Mesenteric fat pad (tissue), 1 donor: Measurements from ENCODE around the gene TRPC4. TPM values are rescaled to one million over a fixed set of nuclear protein-coding genes. Genes with fewer than 3 reads are reported as not detected.

ENCODE experiments used
- DNase-seq: peaks from one replicate; pipeline ENCODE4 v3.0.0-alpha.2; 2020; ENCODE audit warnings: low spot score
- total RNA-seq: library from RNA; stranded (reverse); fragmentation: NEBNext Ultra II Directional; extraction: Animal tissue kit (Norgen Biotek cat#: 25700); gene quantifications from one replicate; pipeline ENCODE4 v1.2.1, GENCODE V29; 2021
- donor health status: DM: yes; HTN: yes; CAD: no.

Gene TRPC4
- total RNA-seq, 1 donor from 2014 or later: 0.84 TPM

DNA sequence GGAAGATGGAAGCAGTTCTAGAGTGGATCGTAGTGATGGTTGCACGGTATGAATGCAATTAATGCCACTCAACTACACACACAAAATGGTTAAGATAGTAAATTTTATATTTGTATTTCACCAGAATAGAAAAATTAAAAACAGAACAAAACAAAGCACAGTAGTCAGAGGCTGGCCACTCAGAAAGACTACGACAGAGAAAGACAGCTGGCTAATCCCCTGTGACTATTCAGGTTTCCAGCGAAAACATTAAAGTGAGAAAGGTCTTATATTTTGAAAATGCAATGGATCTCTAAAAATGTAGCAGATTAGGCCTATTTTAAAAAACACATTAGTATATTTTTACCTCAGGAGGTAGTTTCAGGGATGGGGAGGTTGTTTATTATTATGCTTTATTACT is 139.7 kb downstream of the TRPC4 start:
- DNase-seq: no peak

DNA sequence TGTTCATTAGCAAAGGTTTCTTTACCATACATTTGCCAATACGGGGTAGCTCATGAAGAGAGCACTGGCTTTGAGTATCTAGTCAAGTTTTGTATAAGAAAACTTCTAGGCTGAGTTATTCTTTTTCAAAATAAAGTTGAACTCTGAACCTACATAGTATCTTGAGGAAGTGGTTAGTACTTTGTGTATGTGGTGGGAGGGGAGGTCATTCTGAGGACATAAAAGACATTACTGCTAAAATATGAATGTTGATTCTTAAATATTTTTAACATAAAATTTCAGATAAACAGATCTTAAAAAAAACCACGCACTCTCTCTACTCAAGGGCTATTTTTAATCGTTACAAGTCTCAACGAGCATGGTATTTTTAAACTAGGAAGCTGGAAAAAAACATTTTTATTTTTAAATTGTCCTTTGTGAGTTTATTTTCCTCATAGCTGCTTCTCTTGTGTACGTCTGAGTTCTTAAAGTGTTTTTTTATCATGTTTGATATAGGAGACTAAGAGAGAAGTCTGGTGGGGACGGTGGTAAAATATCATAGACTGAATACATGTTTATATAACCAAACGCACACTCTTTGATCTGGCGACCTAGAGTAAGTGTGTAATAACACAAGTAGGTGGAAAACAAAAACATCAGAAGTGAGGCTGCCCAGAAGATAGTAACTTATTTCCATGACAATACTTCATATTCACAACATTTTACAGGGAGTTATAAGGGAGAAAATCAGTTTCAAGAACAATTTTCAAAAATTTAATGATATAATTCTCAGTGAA is 153.0 kb downstream of the TRPC4 start:
- no peak for DNase-seq

DNA sequence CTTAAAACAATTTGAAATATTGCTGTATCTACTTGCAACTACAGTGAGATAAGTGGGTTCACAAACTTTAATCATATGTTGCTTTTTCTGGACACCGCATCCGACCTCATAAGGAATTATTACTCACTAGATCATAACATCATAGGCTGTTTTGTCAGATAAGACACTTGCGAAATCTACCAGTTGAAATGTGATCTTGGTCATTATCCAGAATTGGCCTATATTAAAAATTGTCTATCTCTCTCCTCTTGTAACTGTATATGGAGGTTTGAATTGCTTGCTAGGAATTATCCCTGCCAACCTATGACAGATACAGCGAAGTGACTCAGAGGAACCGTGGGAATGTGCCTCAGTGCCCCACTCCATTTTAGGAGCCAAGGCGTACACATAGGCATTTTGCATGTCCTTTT is 154.0 kb downstream of the TRPC4 start:
- DNase-seq: no peak

DNA sequence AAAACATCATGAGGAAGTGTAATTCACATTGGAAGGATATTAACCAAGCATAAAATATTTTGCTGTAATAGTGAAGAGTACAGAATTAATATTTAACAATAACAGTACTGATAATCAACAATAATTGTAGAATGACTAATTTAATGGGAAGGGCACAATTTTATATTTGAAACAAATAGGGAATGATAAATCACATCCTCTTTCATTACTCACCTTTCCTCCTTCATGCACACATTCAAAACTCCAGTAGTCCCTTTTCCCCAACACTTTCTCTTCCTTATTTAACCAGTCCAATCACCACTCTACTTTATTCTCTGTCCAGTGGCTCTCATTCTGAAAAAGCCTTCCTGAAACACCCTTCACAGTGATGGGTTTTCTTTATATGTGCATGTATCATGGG is 160.3 kb downstream of the TRPC4 start:
- DNase-seq: no peak

DNA sequence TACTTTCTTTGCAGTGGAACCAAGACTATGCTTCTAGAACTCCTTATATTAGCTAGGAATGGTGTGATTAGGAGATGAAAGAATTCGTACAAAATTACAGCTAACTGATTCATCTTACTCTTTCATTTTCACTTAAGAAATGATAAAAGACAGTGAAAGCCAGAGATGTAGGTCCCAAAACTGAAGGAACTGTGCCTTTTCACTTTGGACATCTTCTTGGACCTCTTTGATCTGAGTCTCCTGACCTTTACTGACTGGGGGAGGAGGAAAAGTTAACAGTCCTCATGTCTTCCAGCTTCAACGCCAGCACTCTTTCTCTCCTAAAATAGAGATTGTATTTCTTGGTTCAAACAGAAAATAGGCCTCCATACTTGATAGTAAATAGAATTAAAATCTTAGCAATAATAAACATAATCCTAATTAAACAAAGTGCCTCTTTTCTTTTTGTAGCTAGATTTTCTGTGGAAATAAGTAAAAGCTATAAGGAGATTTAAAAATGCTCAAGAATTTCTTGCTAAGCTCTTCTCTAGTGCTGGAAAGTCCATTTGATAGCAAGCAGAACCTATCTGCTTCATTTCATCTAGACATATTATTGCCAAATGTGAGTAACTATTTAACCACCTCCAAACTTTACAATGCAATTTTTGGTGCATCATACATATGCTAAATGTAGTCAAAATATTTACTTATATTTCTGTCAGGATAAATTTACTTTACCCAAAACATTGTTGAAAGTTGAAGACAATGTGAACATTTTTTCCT is 161.7 kb downstream of the TRPC4 start:
- DNase-seq: no peak

DNA sequence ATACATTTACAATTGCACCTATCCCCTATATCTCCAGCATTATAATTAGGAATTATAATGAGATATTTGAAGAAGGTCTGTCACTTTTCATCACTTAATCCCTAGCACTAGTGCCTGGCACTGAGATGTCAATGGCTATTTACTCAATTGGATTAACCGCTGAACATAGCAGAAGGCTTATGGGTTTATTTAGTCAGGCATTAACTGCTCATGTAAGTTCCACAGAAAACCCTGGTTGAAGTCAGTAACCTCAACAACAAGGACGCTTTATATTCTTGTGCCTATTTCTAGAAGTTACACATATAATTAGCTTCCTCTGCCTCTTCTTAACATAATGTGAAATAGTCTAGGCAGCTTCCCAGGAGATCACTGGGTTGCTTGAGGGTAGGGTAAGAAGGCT is 163.5 kb downstream of the TRPC4 start:
- no peak for DNase-seq

DNA sequence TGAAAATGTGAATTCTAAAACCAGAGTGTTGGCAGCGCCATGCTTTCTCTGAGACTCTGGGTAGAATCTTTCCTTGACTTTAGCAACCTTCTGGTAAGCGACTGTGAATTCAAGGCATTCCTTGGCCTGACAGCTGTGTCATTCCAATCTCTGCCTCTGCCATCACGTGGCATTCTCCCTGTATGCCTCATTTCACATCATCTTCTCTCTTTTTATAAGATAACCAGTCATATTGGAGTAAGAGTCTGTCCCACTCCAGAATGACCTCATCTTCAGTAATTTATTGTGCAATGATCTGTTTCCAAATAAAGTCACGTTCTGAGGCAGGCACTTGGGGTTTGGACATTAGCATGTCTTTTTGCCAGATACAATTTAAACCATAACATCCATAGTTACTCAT is 167.6 kb downstream of the TRPC4 start:
- no peak for DNase-seq

DNA sequence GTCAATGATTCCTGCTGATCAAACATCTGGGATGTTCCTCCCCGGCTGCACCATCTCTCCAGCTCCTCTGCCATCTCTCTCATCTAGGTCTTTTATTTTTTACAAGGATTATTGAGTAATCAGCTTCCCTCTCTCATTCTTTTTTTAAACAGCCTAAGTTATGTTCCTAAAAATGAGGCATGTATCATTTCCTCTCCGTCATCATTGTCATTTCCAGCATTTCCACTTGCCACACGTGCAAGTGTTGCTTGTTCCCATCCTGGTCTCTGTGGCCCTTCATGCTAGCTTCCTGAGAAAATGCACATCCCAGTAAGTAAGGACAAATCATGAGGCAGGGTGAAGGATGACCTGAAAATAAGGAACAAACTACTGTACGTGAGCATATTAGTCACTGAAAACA is 168.3 kb downstream of the TRPC4 start:
- DNase-seq: no peak

DNA sequence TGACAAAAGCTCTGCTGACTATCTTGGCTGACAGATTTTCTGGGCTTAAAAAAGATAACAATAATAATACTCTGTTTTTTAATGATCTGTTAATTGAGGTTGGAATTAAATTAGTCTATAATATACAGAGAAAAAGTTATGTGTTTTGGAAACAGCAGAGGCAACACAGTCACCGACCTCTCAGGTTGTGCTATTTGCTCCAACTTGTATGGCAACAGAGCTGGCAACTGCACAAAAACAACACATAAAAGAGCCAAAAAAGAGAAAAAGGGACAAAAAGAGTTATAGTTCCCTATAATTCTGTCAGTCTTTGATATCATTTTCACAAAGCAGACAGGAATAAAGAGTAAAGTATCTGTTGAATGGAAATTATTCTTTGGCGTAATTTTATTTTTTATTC is 168.7 kb downstream of the TRPC4 start:
- no peak for DNase-seq

DNA sequence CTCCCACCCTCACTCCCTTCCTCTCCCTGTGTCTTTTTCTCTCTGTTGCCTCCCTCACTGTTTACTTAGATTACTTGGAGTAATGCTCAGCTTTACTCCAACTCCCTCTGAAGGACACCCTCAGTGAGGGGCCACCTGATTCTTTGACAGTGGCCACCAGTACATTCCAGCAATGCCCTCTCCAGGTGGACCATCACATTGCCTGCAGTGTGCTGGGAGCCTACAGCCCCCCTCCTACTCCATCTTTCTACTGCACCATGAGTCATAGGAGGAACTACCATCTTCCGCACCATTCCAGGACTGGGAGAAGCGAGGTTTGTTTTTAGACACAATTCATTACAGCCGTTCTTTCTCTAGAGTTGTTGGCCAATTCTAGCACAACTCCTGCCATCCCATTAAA is 174.4 kb downstream of the TRPC4 start:
- no peak for DNase-seq

DNA sequence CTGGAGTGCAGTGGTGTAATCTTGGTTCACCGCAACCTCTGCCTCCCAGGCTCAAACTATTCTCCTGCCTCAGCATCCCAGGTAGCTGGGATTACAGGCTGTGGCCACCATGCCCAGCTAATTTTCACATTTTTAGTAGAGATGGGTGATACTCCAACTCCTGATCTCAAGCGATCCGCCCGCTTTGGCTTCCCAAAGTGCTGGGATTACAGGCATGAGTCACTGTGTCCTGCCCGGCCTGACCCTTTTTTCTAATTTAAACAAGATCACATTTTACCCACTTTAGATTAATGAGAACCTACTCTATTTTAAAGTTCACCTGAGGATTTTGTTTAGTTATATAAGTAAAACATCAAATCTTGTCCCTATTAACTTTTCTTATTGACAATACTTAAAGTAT is 179.2 kb downstream of the TRPC4 start:
- DNase-seq: no peak

DNA sequence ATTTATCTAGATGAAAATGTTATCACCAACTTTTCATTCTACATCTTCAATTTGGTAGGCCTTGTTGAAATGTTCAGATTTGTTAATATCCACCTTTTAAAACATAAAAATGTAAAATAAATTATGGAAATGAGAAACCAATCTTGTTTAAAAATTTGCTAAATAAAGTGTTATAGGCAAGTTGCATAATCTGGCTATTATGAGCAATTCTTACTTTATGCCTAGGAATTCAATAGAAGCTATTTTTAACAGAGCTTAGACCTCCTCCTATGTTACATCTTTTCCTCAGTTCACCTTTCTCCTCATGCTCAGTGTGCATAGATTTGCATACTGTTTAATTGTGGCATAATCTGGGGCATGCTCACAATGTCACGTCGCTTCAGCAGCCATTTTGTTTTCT is 183.1 kb downstream of the TRPC4 start:
- DNase-seq: no peak

DNA sequence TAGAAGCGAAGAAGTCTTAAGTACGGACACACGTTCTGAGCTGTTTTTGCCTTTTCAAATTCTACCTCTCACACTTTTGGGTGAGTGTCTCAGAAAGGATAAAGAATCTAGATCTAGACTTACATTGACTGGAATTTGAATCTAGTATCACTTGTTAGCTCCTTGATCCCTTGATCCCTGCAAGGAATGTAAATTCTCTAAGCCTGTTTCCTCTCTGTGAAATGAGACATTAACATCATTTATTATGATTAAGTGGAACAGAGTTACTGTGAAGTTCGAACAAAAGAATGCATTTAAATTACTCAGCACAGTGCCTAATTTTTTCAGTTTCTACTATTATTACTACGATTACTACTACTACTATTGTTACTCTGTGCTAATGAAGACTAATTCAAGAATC is 184.4 kb downstream of the TRPC4 start:
- no peak for DNase-seq

DNA sequence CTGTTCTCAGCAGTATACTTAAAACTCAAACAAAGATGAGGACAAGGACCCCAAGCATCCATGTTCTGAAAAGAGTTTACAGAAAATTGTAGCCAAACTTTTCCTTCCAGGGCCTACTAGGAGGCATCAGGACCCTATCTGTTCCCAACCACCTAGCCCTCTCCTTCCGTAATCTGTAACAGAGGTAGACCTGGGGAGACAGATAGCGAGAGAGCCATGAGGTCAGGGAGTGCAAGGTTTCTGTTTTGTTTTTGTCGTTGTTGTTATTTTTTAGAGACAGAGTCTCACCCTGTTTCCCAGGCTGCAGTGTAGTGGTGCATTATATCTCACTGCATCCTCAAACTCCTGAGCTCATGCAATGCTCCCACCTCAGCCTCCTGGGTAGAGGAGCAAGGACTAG is 187.1 kb downstream of the TRPC4 start:
- DNase-seq: no peak

DNA sequence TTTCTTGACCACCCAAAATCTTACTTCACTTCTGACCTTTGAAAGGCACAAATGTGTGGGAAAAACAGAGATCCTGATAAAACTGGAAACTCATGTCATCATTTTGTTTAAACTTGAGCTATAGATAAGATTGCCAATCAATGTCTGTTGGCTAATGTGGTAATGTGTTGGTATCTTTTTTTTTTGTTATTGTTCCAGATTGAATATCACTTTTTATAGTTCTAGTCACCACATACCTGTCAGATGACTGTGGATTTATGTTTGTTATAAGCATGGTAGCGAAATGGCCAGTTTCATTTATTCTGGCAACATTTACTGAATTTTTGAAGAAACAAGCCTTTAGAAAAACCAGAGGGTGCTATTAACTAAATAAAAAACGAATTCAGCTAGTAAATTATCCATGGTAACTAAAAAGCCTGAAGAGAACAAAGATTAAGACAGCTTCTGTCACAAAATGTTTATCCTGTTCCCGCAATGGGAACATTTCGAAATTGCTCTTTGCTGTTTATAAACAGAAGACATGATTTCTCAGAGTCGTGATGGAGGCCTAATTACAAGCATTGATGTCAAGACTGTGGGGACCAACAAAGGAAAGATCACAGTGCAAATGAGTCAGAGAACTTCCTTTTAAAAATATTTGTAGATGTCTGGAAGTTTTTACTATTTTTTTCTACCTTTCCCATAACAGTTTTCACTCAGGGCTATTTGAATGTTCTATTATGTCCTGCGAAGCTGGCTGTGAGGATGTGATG is 188.1 kb downstream of the TRPC4 start:
- DNase-seq: no peak

DNA sequence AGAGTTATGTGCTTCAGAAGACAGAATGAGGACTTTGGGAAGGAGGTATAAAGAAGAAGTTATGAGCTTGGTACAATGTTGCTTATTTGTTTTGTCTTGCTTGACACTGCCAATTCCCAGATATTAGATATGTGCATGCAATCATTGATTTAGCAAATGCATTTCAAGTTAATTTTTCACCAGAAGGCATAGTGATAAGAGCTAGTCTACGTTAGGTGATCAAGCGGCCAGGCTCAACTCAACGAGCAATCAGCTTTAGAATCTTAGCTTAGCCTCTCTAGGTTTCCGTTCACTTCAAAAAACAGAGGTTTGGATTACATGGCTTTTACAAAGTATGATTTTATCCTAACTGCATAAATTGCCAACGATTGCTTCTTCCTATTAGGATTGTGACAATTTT is 189.4 kb downstream of the TRPC4 start:
- DNase-seq: no peak

DNA sequence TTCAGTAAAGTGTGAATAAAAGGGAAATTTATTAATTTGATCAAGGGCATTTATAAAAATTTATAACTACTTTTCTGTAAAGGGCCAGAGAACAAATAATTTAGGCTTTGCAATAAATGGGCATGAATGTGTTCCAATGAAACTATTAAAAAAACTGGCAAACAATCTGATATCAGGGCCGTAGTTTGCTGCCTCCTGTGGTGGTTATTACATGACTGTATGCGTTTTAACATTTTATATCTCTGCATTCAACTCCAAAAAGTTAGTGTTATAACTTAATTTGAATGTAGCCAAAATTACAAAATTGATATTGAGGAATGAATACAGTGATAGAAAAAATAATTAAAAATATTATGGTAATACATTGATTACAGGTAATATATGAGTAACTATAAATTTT is 190.5 kb downstream of the TRPC4 start:
- no peak for DNase-seq

DNA sequence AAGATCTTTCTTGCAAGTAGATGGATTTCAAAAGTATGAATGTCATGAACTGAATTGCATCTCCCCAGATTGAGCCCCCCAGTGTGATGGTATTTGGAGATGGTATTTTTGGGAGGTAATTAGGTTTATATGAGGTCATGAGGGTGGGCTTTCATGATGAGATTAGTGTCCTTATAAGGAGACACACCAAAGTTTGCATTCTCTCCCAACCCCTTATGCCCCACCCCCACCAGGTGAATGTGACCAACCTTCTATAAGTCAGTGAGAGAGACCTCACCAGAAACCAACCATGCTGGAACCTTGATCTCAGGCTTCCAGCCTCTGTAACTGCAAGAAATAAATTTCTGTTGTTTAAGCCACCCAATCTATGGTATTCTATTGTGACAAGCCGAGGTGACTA is 199.7 kb downstream of the TRPC4 start:
- no peak for DNase-seq

DNA sequence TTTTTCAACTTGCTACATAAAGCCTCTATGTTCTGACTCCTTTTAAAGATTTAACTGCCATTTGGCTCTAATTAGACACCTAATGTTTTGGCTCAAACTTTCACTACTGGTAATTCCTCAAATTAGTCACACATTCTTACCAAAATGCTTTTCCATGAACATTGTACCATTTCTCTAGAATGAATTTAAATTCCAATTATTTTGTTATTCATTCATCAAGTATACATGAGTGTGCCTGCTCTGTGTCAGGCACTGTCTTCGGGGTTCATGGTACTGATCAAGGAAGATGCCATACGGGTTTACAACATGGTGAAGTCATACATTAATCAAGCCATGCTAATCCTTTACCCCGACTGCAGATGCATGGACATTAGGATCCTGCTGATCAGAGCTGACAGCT is 201.9 kb downstream of the TRPC4 start:
- no peak for DNase-seq

DNA sequence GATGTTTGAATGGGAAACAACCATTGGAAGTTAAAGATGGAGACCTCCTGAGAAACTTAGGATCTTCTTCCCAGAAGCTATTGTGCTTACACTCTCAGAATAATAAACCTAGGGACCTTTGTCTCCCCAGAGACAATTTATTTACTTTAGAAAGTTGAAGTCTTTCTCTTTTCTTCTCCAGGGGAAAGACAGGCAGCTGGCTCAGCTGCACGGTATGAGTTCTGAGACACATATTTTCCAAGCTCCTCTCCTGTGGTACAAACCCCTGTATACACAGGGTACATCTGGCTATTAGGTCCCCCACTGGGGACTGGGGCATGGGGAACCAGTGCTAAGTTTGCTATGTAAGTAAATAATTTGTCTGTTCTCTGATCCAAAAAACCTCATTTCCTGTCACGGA is 203.5 kb downstream of the TRPC4 start:
- DNase-seq: no peak

DNA sequence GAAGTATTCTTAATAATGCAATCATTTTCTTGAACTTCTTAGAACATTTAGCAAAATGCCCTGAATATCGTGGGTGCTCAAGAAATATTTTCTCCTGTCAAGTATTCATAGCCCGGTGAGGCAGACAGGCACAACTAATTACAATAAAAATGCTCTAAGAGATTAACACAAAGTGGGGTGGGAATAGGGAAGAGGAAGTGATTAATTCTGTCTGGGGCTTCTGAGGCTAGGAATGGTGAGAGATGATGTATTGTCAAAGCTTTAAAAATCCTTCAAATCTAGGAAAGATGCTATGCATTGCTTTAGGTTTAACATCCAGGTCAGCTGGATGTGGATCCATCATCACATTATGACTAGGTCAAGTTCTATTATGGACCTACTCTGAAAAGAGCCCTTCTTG is 204.2 kb downstream of the TRPC4 start:
- no peak for DNase-seq

DNA sequence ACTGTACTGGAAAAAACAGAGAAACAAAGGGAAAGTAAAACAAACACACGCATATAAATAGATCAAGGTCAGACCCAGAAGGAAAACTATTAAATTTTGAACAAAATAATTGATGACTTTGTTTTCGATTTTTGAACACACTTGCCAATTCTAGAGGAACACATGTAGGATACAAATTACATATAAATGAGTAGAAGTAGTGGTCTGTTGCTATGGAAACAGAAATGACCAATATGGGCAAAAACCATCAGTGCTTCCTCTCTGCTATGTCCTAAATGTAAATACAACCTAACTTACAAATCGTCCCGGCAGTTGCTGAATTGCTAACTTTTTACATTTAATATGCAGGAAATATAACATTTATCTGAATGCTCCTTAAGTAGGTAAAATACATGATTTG is 205.8 kb downstream of the TRPC4 start:
- no peak for DNase-seq
